ENCODE data around the gene PTP4A2.

- TF ChIP-seq CTCF (IDR thresholded peaks at IDR 0.05) (no peak), POLR2A (IDR thresholded peaks at IDR 0.05) (no peak), EP300 (IDR thresholded peaks at IDR 0.05) (no peak), POLR2AphosphoS5 (IDR thresholded peaks at IDR 0.05) (no peak)
Measured at GRCh38 chr1:31872658-31873636, 65.2 kb downstream of the PTP4A2 start.

Data from sigmoid colon (tissue), 4 donors.